GM21737 (cell line): ENCODE measurements around the gene PIM2.

Source experiments
- ATAC-seq: cut with Tn5 transposase; IDR thresholded peaks from one replicate; pipeline ENCODE4 v1.9.1; 2021; ENCODE audit warnings: mild to moderate bottlenecking, moderate library complexity; ENCODE audit not compliant: unreplicated experiment

Gene PIM2

DNA sequence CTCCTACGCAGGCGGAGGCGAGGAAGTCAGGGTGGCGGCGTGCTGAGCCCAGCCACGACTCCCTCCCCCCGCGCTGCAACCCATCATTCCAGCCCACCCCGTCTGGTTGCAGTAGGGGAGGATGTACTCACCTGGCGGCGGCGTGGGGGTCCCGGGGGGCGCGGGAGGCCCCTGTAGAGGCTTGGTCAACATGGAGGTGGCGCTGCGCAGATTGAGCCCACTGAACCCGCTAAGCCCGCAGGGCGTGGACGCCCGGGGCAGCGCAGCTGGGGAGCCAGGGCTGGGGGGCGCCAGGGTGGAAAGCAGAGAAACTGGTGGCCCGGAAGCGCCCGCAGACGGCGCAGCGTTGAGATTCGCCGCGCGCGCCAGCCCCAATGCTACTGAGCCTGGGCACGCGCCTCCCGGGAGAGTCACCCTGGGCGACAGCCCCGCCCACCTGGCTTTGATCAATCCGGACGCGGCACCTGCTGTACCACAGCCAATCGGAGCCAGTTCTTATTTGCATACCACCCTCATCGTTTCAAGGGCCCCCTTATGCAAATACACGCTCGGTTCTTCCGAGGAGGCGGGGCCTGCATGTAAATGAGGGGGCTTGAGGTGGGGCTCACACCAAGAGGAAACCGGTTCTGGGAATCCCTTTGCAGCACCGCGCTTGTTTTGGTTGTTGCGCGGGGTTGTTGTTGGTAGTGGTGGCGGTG, at the start of gene PIM2:
PIM2 (minus strand) TSS at position 382 of the 698 bp plus-strand sequence; CDS start at position 192, 190 bp downstream.
- peak; percentile 70 for ATAC-seq

DNA sequence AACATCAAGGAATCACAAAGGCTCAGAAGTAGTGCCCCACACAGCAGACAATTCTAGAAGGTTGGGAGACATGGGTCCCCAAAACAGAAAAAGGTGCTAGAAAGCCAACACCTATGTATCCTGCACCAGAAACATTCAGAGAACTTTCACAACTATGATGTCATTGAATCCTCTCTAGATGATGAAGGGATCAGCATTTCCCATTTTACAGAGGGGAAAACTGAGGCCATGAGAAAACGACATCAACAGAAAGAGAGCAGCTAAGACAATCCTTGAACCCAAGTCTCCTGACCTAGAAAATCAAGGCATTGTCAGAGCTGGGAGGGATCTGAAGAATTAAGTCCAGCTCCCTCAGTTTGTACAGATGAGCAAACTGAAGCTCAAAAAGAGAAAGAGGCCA, 49.6 kb upstream of the PIM2 start:
- ATAC-seq: no peak

DNA sequence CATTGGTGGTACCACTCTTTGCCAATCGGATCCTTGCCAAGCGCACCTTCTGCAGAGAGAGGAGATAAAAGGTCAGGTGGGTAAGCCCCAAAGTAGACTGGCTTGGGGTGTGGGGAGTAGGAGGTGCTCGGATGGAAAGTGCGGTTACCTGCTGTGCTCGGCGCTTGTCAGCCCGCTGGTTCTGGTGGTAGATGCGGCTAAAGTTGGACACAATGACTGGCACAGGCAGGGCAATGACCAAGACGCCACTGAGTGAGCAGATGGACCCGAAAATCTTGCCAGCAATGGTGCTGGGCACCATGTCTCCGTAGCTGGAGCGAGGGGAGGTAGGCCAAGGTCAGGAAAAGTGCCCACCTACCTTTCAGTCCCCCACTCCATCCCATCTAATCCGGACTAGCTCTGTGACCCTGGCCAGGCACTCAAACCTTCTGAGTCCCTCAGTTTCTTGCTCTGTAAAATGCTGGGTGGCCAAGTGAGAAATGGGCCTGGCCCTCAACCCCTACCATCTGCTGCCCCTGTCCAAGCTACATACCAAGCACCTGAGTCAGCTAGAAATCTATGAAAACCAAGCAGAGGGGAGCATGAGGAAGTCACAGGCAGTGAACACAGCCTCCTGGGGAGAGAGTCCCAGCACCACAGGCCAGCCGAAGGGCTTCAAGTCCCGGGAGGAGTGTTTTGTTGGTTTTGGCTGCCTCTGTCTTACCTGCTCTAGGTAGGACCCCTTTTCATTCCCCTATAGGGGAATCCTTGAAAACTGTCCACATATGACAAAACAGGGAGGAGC, 48.2 kb upstream of the PIM2 start:
- ATAC-seq: no peak

DNA sequence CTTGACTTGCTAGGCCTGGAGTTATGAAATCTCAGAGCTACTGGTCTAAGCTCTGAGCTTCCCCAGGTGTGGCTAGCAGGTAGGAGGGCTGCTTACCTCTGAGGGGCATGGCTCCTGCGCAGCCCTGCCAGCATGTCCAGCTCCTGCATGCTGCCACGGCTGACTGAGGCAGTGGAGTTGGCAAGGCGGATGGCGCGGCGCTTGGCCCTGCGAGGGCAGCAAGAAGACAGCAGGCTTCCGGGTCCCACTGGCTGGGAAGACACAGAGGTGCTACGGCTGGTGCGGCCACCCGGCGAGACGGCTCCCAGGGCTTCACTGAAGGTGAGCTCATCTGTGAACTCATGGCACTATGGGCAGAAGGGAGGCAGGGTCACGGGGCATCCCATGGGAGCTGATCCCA, 47.1 kb upstream of the PIM2 start:
- ATAC-seq: no peak

DNA sequence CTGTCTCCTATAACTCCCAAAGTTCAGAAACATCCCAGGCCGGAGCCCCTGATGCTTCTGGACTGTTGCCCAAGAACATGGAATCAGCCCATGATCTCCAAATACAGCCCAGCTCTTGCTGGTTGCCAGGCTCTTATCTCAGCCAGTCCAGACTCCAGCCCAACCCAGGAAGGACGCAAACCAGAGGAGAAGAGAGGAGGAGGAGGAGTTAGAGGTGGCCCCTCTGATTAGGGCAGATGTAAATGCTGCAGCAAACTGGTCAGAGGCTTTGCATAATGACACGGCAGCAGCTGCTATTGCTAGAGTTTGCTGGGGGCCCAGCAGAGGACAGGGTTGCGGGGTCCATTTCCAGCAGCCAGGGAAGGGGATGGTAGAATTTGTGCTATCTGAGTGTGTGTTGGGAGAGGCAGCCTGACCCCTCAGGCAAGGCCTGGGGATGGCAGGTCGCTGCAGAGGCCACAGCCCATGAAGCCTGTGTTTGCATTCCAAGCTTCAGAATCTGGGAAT, 42.8 kb upstream of the PIM2 start:
- no peak for ATAC-seq

DNA sequence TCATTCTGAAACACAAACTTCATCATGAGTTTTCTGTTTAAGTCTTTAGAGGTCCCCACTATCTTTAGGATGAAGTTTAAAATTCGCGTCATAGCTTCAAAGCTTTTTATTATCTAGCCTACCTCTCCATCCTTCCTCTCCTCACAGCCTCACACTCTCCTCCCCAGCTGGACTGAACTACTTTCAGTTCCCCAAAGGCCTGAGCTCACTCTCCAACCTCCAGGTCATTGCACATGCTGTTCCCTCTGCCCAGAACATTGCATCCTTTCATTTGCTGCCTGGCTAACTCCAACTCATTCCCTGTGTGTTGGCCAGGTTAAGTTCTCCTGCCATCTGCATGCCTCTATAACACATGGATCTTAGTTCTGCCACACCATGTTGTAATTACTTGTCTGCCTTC, 41.5 kb upstream of the PIM2 start:
- ATAC-seq: no peak

DNA sequence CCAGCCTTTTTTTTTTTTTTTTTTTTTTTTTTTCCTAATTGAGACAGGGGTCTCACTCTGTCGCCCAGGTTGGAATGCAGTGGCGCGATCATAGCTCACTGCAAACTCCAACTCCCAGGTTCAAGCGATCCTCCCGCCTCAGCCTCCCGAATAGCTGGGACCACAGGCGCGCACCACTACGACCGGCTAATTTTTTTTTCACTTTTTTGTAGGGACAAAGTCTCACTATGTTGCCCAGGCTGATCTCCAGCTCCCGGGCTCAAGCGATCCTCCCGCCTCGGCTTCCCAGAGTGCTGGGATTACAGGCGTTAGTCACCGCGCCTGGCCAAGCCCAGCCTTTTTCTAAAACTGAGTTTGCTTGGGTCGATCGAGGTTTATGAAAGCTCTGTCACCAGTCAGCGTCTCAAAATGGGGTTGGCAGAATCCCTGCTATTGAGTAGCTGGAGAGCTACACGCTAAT, 39.8 kb upstream of the PIM2 start:
- ATAC-seq: no peak

DNA sequence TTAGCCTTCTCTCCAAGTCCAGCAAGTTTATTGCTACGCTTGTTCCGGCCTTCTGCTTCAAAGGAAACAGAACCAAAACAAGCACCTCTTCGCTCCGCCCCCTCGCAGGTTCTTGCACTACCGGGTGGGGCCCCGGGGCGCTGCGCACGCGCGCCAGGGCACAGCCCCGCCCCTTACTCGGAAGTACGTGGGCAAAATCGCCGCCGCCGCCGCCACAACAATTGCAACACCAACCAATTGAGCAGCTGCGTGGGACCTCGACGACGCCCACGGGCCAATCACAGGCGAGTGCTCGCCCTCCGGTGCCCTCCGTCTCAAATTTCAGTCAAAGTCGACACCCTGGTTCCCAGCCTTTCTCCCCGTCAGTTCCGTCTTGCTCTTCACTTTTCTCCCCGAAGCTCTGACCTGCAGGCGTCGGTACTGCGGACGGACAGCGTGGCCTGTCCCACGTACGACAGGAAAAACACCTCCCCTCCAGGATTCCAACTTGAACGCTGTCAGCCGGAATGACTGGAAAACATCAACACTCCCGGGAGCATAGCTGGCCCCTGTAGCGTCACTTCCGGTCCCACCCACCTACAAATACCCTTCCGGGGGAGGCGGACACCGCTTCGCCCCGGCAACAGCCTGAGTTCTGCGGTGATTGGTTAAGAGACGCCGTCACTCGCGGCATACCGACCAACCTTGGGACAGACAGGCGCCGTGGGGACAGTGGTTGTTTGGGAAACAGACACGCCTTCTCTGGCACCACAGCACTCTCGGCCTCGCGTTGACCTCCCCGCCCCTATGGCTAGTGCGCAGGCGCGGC, 39.2 kb upstream of the PIM2 start:
- peak; percentile 80 for ATAC-seq

DNA sequence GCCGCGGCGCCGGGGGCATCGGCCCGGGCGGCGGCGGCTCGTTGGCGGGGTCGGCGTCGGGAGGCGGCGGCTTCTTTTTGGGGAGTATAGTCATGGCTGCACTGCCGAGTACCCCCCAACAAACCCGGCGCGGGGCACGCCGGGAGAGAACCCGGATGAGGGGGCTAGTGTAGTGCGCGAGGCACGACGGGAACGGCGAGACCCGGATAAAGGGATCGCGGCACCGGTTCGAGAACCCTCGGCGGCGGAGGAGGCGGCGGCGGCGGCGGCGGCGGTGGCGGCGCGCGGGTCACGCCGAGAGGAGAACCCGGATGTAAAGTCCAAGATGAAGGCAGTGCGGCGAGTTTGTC, 38.6 kb upstream of the PIM2 start, which contains the start of gene OTUD5:
OTUD5 (minus strand) TSS at position 131 of the 350 bp plus-strand sequence; CDS start at position 94, 37 bp downstream.
- ATAC-seq: peak; percentile 33

DNA sequence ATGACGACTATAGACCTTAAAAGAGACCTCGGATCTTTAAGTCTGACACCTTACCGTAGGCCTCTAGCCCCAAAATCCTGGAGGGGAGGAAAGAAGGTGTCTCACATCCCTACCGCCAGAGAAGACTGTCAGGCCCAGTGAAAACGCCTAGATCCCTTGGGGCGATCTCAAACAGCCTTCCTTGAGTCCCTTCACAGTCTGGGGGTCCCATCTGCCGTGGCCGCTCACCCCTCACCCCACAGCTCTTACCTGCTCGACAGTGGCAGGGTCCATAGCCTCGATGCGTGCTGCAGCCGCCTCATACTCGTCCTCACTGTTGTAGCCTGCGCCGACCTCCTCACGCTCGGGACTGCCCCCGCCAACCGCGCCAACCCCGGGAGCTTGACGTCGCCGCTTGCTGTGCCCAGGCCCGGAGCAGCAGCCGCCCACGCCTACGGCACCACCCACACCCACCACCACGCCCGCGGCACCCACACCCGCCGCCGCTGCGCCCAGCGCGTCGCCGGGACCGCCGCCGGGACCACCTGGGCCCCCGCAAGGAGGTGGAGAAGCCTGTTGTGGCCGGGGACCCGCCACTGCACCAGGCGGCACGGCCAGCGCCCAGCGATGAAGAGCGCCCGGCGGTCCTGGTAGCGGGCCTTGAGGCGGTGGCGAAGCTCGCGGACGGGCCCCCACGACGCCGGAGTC, 38.0 kb upstream of the PIM2 start:
- ATAC-seq: no peak

DNA sequence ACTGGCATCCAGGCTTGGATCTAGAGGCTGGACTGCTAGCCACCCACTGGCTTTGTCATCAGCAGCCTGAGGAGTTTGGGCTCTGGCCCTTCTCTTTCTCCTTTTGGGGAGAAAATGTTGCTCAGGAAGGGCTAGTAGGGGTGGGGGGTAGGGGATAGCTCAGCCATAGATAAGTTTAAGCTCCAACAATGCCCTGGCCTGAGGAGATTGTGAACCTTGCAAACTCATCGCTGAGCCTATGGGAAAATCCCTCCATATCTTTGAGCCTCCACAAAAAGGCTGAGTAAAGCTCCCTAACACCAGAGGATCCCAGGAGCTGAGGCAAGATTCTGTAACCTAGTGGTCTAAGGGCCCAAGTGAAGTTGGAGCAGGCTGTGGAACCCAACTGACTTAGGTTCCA, 29.8 kb upstream of the PIM2 start:
- no peak for ATAC-seq

DNA sequence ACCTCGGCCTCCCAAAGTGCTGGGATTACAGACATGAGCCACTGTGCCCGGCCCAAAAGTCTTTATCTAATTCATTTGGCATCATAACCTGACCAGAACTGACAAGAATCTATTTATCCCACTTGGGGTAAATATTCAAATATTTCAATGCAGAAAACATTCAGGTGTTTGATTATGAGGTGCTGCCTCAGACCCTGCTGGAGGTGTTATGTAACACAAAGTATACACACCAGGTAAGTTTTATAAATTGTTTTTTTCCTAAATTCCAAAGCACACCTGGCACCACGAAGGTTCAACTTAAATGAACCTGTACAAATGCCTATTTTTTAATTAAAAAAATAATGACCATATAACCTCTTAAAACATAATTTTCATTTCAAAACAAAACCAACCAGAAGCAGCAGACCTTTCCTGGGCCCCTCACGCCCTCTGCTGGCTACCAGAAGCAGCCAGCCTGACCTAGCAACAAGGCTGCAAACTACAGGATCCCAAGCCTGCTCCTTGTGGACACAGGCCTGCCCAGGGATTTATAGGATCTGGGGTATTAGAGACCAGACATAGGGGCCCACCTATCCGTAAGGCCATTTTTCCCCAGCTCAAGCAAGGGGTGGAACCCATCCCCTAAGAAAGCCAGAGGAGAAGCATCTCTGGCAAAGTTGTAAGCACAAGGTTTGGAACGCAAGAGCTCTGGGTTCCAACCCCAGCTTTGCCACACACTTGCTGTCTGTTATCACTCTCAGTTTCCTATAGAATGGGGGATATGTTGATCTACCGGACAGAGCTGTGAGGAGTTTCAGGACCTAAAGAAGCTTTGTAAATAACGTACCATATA, 26.9 kb upstream of the PIM2 start:
- no peak for ATAC-seq

DNA sequence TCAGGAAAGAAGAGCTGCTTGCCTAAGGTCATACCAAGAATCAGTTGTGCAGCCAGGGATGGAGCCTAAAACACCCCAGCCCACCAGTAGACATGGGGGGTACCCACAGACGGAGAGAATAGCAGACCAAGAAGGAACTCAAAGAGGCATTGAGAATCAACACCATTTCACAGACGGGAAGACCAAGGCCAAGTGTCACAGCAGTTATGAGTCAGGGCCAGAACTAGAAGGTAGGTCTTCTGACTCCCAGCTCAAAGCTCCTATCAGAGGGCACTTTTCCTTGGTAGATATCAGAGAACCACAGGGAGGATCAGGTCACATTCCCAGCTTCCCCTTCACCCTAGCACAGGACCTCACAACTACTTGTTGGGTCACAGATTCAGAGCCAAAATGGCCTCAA, 24.1 kb upstream of the PIM2 start:
- no peak for ATAC-seq

DNA sequence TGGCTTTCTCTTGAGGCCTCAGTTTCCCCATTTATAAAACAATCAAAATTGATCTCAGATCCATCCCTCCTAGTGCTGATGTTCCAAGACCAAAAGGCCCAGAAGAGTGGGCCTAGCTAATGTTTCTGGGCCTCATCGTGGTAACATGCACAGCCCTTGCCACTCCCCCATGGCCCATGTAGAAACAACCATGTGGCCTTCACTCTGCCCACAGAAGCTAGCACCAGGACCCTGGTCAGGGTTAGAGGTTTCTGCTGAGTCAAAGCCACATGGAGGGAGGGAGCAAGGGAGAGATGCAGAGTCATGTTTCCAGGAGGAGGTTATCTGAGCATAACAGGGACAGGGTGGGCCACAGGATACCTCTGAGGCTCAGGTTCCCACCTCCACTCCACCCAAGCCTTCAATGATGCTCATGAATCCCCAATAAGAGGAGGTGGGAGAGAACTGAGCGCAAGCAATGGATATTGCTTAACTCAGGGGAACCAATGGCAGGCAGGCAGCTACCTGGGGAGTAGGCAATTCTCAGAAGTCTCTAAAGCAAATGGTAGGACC, 21.7 kb upstream of the PIM2 start:
- ATAC-seq: no peak

DNA sequence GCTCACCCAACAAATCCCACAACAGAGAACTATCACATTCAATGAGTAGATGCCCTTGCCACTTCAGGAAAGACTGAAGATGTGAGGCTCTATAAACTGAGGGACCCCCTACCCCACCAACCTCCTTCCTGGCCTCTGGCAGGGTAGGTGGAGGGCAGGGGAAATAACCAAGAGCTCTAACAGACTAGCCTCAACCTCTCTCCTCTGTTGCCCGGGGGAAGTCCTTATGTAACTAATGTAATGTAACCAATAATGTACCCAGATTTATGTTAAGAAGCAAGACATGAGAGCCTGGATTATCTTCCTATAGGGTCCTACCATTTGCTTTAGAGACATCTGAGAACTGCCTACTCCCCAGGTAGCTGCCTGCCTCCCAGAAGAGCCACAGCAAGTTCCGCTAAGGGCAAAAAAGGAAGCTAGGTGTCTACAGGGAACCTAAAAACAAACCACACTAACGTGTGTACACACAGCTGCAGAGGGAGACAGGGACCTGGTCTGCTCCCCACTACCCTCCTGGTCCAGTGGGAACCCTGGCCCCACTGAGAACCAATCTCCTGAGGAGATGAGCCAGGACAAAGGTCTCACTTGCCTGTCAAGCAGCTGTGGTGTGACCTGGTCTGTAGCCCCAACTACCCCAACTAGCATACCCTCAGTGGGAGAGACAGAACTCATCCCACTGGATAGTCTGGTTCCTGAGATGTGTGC, 20.9 kb upstream of the PIM2 start:
- ATAC-seq: no peak

DNA sequence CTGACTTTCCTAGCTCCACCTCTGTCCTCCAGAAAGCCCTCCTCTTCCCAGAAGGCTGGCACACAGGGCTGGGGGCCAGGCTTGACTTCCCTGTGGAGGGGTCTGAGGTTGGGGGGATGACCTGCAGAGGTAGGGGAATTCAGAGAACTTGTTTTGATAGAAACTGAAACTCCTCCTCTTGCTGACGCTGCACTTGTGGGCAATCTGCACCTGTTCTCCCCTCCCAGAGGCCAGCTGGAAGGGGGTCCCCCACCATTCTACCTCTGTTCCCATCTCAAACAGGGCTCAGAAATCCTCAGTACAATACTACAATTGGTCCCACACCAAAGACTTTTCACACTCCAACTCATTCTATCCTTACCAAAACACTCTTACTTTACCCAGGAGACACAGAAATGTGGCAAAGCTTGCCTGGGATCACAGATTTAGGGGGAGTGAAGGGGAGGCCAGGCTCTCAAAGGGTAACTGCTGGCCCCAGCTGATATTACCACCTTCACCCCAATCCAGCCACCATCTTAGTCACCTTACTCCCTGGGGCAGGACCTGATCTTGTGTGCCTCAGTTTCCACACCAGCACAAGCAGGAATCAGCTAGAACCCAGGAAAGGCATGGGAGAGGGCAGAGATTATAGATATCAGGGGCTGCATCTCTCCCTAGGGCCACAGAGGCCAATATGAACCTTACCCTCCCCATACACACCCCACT, 20.0 kb upstream of the PIM2 start:
- ATAC-seq: peak; percentile 50

DNA sequence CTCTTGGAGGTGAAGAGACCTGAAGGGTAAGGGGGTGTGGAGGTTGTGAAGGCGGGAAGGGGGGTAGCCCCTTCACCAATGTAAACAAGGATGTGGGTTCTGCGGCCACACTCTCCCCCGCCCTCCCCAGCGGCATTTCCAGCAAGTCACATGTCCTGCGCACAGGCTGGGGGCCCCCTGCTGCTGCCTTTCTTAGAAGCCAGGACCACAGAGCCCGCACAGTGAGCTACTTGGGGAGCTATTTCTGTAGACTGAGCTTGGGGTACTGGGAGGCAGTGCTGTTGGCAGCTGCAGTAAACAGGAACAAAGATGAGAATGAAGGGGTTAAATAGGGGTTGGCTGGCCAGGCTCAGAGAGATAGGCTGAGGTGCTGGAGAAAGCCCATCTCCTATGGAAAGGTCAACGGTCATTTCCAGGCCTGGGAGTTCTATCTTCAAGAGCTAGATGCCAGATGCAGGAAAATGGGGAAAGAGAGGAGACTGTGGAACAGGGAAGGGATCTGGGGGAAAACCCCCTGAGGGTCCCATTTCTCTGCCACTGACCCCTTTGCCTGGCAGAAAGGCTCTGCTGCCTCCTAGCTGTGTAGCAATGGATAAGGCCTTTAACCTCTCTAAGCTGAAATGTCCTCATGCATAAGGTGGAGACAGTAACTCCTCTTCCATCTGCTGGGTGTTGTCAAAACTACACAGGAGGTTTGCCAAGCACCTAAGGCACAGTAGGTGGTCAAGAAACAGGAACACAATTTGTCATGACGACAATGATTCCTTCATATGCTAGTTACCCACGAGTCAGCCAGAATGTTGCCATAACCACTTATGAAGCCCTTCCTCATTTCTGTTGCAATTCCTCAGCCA, 18.5 kb upstream of the PIM2 start:
- ATAC-seq: peak; percentile 51
